SU-DHL-6 (cell line): ENCODE data around the gene AGPAT4.

ENCODE experiments used
- H2AFZ ChIP-seq: fragments of 200-600 bp; sonication (generic); 2 replicates; pipeline ENCODE4 v1.6.1; 2014; ENCODE audit warnings: low read depth, mild to moderate bottlenecking, moderate library complexity, mixed read lengths, antibody characterized with exemption, low read length; ENCODE audit not compliant: severe bottlenecking
- H3F3A ChIP-seq: fragments of 200-600 bp; shearing (Covaris generic); 2 replicates; pipeline ENCODE4 v1.6.0; 2016; ENCODE audit warnings: antibody characterized with exemption, mild to moderate bottlenecking; ENCODE audit not compliant: insufficient read depth
- H3K27ac ChIP-seq: fragments of 200-600 bp; sonication (generic); 2 replicates; pipeline ENCODE4 v1.5.1; 2016; ENCODE audit warnings: low read depth, mild to moderate bottlenecking, low read length, moderate library complexity, mixed read lengths
- H3K27me3 ChIP-seq: fragments of 200-600 bp; sonication (generic), shearing (Covaris generic); 2 replicates; pipeline ENCODE4 v1.6.0; 2014; ENCODE audit warnings: mild to moderate bottlenecking, low read length
- H3K36me3 ChIP-seq: fragments of 200-600 bp; sonication (generic); 2 replicates; pipeline ENCODE4 v1.6.1; 2014; ENCODE audit warnings: mild to moderate bottlenecking, low read length, mixed read lengths
- H3K4me2 ChIP-seq: fragments of 300-600, 200-600 bp; shearing (Covaris generic), sonication (generic); 2 replicates; pipeline ENCODE4 v1.6.0; 2014; ENCODE audit warnings: low read length, low read depth, mild to moderate bottlenecking; ENCODE audit not compliant: poor library complexity, severe bottlenecking
- H3K4me3 ChIP-seq: fragments of 200-600 bp; sonication (generic); 2 replicates; pipeline ENCODE4 v1.5.1; 2014; ENCODE audit warnings: antibody characterized with exemption, low read length, mild to moderate bottlenecking, mixed read lengths; ENCODE audit not compliant: insufficient read depth, poor library complexity, severe bottlenecking
- H3K79me2 ChIP-seq: fragments of 200-600 bp; sonication (generic); 2 replicates; pipeline ENCODE4 v1.6.1; 2014; ENCODE audit warnings: mild to moderate bottlenecking, low read length, moderate library complexity; ENCODE audit not compliant: insufficient read depth
- H3K9ac ChIP-seq: fragments of 200-600 bp; sonication (generic); 2 replicates; pipeline ENCODE4 v1.7.0; 2014; ENCODE audit warnings: mild to moderate bottlenecking, low read length
- H3K9me2 ChIP-seq: fragments of 200-600 bp; sonication (generic); replicated peaks from 2 replicates; pipeline ENCODE4 v1.6.1; 2014; ENCODE audit warnings: low read length; ENCODE audit not compliant: insufficient read depth
- H3K9me3 ChIP-seq: fragments of 200-600 bp; sonication (generic); 2 replicates; pipeline ENCODE4 v1.6.1; 2014; ENCODE audit warnings: low read length, mixed read lengths; ENCODE audit not compliant: insufficient read depth
- H4K20me1 ChIP-seq: fragments of 200-600 bp; sonication (generic); 2 replicates; pipeline ENCODE4 v1.6.1; 2014; ENCODE audit warnings: low read depth, mild to moderate bottlenecking, antibody characterized with exemption, low read length, moderate library complexity, mixed read lengths
- EZH2phosphoT487 ChIP-seq: fragments of 200-600 bp; sonication (generic), shearing (Covaris generic); conservative IDR thresholded peaks from 2 replicates; pipeline ENCODE4 v1.6.1; 2018; ENCODE audit warnings: mild to moderate bottlenecking, antibody characterized with exemption, low read length, moderate library complexity, mixed read lengths
- TF ChIP-seq, protein P1 (sequence below): fragments of 200-600 bp; sonication (generic); IDR thresholded peaks from one replicate; pipeline ENCODE4 v1.5.1; 2017; ENCODE audit warnings: antibody characterized with exemption, mild to moderate bottlenecking, low read length, moderate library complexity; ENCODE audit not compliant: insufficient read depth, poor library complexity, severe bottlenecking

AGPAT4 gene

DNA sequence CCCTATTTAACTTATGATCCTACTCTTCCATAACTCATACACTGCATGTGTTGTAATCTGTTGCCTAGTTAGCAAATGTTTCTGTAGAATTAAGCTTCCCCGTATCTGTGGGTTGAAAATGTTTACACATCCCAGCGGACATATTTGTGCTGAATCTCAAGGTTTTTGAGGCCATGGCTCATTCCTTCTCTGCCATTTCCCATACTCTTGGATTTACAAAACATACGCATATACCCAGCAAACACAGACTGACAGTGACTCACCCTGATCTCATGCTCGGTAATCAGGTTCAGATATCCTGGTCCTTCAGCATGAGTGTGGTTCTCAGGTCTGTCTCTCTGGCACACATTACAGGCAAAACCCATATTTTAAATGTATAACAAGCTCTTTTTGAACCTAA is 58.7 kb downstream of the AGPAT4 start:
- Histone ChIP-seq H2AFZ (no peak overlapping the region), H3K4me3 (no peak overlapping the region), H3K4me2 (no peak overlapping the region), H3K79me2 (no peaks in the 10 kb centered on the region), H3K9me2 (no peaks in the 10 kb centered on the region), H3K9me3 (0 out of 2 replicates have a peak, but pooled peaks cover 7% of the 10 kb centered on the region), H3F3A (no peaks in the 10 kb centered on the region), H3K27me3 (no peaks in the 10 kb centered on the region), H4K20me1 (no peaks in the 10 kb centered on the region), H3K36me3 (peaks cover 5% of the 10 kb centered on the region; the same call in 1 of the 2 replicates), H3K9ac (no peak overlapping the region), H3K27ac (no peak overlapping the region)
- no peak for TF ChIP-seq EZH2phosphoT487
- TF ChIP-seq, protein P1, sequence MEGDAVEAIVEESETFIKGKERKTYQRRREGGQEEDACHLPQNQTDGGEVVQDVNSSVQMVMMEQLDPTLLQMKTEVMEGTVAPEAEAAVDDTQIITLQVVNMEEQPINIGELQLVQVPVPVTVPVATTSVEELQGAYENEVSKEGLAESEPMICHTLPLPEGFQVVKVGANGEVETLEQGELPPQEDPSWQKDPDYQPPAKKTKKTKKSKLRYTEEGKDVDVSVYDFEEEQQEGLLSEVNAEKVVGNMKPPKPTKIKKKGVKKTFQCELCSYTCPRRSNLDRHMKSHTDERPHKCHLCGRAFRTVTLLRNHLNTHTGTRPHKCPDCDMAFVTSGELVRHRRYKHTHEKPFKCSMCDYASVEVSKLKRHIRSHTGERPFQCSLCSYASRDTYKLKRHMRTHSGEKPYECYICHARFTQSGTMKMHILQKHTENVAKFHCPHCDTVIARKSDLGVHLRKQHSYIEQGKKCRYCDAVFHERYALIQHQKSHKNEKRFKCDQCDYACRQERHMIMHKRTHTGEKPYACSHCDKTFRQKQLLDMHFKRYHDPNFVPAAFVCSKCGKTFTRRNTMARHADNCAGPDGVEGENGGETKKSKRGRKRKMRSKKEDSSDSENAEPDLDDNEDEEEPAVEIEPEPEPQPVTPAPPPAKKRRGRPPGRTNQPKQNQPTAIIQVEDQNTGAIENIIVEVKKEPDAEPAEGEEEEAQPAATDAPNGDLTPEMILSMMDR = no peak

DNA sequence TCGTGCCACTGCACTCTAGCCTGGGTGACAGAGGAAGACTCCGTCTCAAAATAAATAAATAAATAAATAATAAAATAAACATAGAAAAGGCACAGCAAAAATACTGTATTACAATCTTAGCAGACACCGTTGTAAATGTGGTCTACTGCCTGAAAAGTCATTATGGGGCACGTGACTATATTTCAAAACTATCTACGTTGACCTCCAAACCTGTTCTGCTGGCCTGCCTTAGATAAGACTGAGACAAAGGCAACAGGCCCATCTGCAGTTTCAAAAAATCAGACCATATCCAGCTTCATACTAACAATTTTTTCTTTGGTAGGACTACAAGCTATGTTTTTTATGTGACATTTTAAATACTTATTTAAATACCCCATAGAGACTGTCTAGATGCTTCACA is 59.1 kb downstream of the AGPAT4 start:
- Histone ChIP-seq H4K20me1 (no peaks in the 10 kb centered on the region), H3K36me3 (peaks cover 5% of the 10 kb centered on the region; the same call in 1 of the 2 replicates), H3K27me3 (no peaks in the 10 kb centered on the region), H3K79me2 (no peaks in the 10 kb centered on the region), H3K4me3 (no peak overlapping the region), H2AFZ (no peak overlapping the region), H3K9me2 (no peaks in the 10 kb centered on the region), H3K4me2 (no peak overlapping the region), H3F3A (no peaks in the 10 kb centered on the region), H3K9me3 (0 out of 2 replicates have a peak, but pooled peaks cover 7% of the 10 kb centered on the region), H3K27ac (no peak overlapping the region), H3K9ac (no peak overlapping the region)
- TF ChIP-seq, protein P1 = no peak
- TF ChIP-seq EZH2phosphoT487 = no peak

DNA sequence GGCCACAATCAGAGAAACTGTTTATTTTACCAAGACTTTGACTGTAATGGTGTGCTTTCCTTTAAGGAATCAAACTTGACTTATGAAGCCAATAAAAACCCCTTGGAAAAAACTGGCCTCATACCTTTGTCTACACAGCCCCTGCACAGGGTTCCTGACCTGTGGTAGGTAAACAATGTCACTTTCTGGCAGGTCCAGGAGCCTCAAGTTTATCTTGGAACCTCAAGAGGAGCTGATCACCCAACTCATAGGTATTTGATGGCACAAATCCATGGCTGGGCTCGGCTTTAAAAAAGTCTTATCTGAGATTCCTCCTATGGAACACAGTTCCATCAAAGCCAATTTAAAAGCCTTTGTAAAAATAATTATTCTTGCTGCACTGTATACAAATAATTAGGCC is 61.0 kb downstream of the AGPAT4 start:
- H2AFZ ChIP-seq = no peak overlapping the region
- H3K36me3 ChIP-seq = peaks cover 5% of the 10 kb centered on the region; the same call in 1 of the 2 replicates
- no peak overlapping the region for H3K4me3 ChIP-seq
- no peaks in the 10 kb centered on the region for H4K20me1 ChIP-seq
- no peaks in the 10 kb centered on the region for H3K9me2 ChIP-seq
- H3K9ac ChIP-seq = no peak overlapping the region
- no peak overlapping the region for H3K27ac ChIP-seq
- H3K27me3 ChIP-seq = no peaks in the 10 kb centered on the region
- no peak overlapping the region for H3K4me2 ChIP-seq
- H3F3A ChIP-seq = no peaks in the 10 kb centered on the region
- no peaks in the 10 kb centered on the region for H3K79me2 ChIP-seq
- H3K9me3 ChIP-seq = 0 out of 2 replicates have a peak, but pooled peaks cover 7% of the 10 kb centered on the region
- no peak for TF ChIP-seq EZH2phosphoT487
- TF ChIP-seq, protein P1 = no peak
